Measurements from ENCODE around the gene FOXP1. TPM values are rescaled to one million over a fixed set of nuclear protein-coding genes. Genes with fewer than 3 reads are reported as not detected.

The FOXP1 gene
- total RNA-seq, 1 experiment from 2014 or later = 75.3 TPM

DNA sequence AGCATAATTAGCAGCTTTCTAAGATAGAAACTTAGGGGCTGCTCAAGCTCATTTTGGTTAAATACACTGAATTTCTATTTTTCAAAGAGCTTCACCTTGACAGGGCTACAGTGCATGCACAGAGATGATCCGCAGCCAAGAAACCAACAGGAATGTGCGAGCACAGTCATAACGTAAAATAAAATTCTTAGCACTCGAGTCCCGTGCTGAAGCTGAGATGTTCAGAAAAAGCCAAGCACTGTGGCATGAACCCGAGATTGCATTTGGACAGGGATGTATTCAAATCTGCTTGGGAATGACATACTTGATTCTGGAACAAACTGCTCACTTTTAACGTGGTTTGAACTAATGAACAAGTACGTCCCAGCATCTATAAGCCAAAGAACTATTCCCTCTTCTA is 340.3 kb downstream of the FOXP1 start:
- Histone ChIP-seq H3K23me2 (ENCODE audit: insufficient read length, low read depth, low read length, poor library complexity, severe bottlenecking) (no peaks in the 10 kb centered on the region), H3K4me1 (ENCODE audit: insufficient read depth, low read length) (peaks cover 24% of the 10 kb centered on the region; the same call in 1 of the 2 replicates), H4K91ac (ENCODE audit: insufficient read length, low read depth, low read length) (no peak overlapping the region), H3K4me2 (ENCODE audit: insufficient read depth, insufficient read length, low read length) (no peak overlapping the region), H3K23ac (ENCODE audit: insufficient read length, low read depth, low read length) (no peak overlapping the region), H3K79me1 (ENCODE audit: insufficient read depth, low read depth, low read length, poor library complexity, severe bottlenecking) (no peaks in the 10 kb centered on the region), H2BK120ac (ENCODE audit: low read depth, low read length, poor library complexity, severe bottlenecking) (no peak overlapping the region), H2BK20ac (ENCODE audit: low read depth, low read length, poor library complexity, severe bottlenecking) (no peak overlapping the region), H3K56ac (ENCODE audit: insufficient read length, low read depth, low read length) (no peak overlapping the region), H3K9me3 (ENCODE audit: control insufficient read depth, low read depth, low read length) (no peaks in the 10 kb centered on the region), H2AFZ (ENCODE audit: low read length) (no peak overlapping the region), H3T11ph (ENCODE audit: low read length) (no peak overlapping the region), H4K20me1 (ENCODE audit: control insufficient read depth, insufficient read depth, insufficient read length) (no peaks in the 10 kb centered on the region), H2BK12ac (ENCODE audit: insufficient read length, low read depth, low read length) (no peak overlapping the region), H2BK5ac (ENCODE audit: insufficient read length, low read length) (no peak overlapping the region), H3K79me2 (ENCODE audit: insufficient read depth, low read length) (no peaks in the 10 kb centered on the region; the same call in 1 of the 2 replicates), H3K9ac (ENCODE audit: extremely low read depth, insufficient read length, low read length) (no peak overlapping the region), H4K8ac (replicated peaks; ENCODE audit: insufficient read length, low read depth, low read length) (no peak overlapping the region), H3K18ac (ENCODE audit: insufficient read length, low read depth, low read length) (no peak overlapping the region), H2BK15ac (ENCODE audit: low read depth, low read length) (no peak overlapping the region), H3K14ac (ENCODE audit: insufficient read depth, low read length) (no peak overlapping the region), H2AK5ac (ENCODE audit: insufficient read length, low read length) (no peak overlapping the region), H3K27me3 (ENCODE audit: insufficient read depth, low read length) (no peaks in the 10 kb centered on the region), H3K4ac (ENCODE audit: low read depth, low read length) (no peak overlapping the region), H4K5ac (ENCODE audit: insufficient read length, low read depth, low read length) (no peak overlapping the region), H3K27ac (ENCODE audit: insufficient read length, low read depth, low read length) (no peak overlapping the region)
- H3K4me3 Mint-ChIP-seq = no peak overlapping the region
- no CpG with 5 or more reads among the region's 8 CpGs for WGBS (ENCODE audit: extremely low coverage, insufficient read length, low lambda C conversion rate)
- no peak overlapping the region for H3K27ac Mint-ChIP-seq
- peaks cover 0 to 5% (median 3%) of the 10 kb centered on the region in 3 experiments; a peak in 2 of 7 replicates for H3K36me3 Mint-ChIP-seq (ENCODE audit: insufficient read depth in 1 of 3, low read depth in 3 of 3)
- H3K27me3 Mint-ChIP-seq (ENCODE audit: low read depth) = no peaks in the 10 kb centered on the region
- H3K4me1 Mint-ChIP-seq = peaks cover 73 to 79% of the 10 kb centered on the region in 2 experiments
- H3K9me3 Mint-ChIP-seq = no peaks in the 10 kb centered on the region
- no peak for DNase-seq
- no peak for TF ChIP-seq CTCF (conservative IDR thresholded peaks at IDR 0.05)

Data from H9 (cell line).